Kidney (tissue), 14 donors: ENCODE data around the gene RALGPS1. TPM values are rescaled to one million over a fixed set of nuclear protein-coding genes. Genes with fewer than 3 reads are reported as not detected.
"Not testable (repeated sequence)": the region's sequence is repeated elsewhere in the genome, so short reads cannot be mapped to it uniquely, and the experiment has no call there.

ENCODE experiments used
- DNase-seq, 5 donors: peaks; one replicate each; pipeline ENCODE4 v3.0.0-alpha.2; 2013 to 2020
- FAIRE-seq: peaks from 2 replicates; lab custom pipeline; 2012; peaks lifted over from hg19 to GRCh38; lab: Jason Lieb, UNC
- H3K27ac ChIP-seq, 2 donors: one replicate each; pipeline ENCODE4 v1.7.0; 2013; ENCODE audit warnings: low read depth in 2 of 2, low read length in 2 of 2, inconsistent platforms in 1 of 2
- H3K27me3 ChIP-seq: one replicate; pipeline ENCODE4 v1.7.1; 2013; ENCODE audit warnings: low read length, inconsistent platforms; ENCODE audit not compliant: control insufficient read depth, insufficient read depth
- H3K36me3 ChIP-seq, 3 donors: one replicate each; pipeline versions ENCODE4 v1.7.0 to v1.7.1; 2013; ENCODE audit warnings: low read length in 3 of 3, control low read depth in 1 of 3, inconsistent platforms in 1 of 3; ENCODE audit not compliant: insufficient read depth in 3 of 3, control insufficient read depth in 2 of 3
- H3K4me1 ChIP-seq, 3 donors: one replicate each; pipeline versions ENCODE4 v1.7.0 to v1.7.1; 2013; ENCODE audit warnings: low read length in 3 of 3, inconsistent platforms in 1 of 3, low read depth in 1 of 3; ENCODE audit not compliant: control insufficient read depth in 2 of 3, insufficient read depth in 2 of 3
- H3K4me3 ChIP-seq, 3 donors: one replicate each; pipeline versions ENCODE4 v1.7.0 to v1.8.1; 2013; ENCODE audit warnings: low read length in 3 of 3, control low read depth in 1 of 3, inconsistent platforms in 1 of 3
- H3K9ac ChIP-seq, 3 donors: one replicate each; pipeline versions ENCODE4 v1.7.0 to v1.7.1; 2013; ENCODE audit warnings: low read length in 3 of 3, control low read depth in 1 of 3, inconsistent platforms in 1 of 3
- H3K9me3 ChIP-seq, 3 donors: one replicate each; pipeline versions ENCODE4 v1.7.0 to v1.7.1; 2013; ENCODE audit warnings: low read length in 3 of 3, control low read depth in 1 of 3, inconsistent platforms in 1 of 3; ENCODE audit not compliant: control insufficient read depth in 2 of 3, insufficient read depth in 1 of 3
- intact Hi-C: fragments of 100-400 bp; cut with DNase I; formaldehyde crosslinking; loops from one replicate; pipeline ENCODE4 v1.11.1; 2022
- polyA plus RNA-seq: library from polyadenylated mRNA; stranded (reverse); fragments of 350-450 nt; fragmentation: Illumina TruSeq; extraction: RNeasy Lipid Tissue Mini Kit (QIAGEN cat#74804); gene quantifications from one replicate; pipeline ENCODE4 v1.2.3, GENCODE V29; 2014; ENCODE audit warnings: low read depth, low replicate concordance; ENCODE audit not compliant: insufficient read depth
- total RNA-seq: library from RNA; stranded (reverse); fragmentation: NEBNext Ultra II Directional; extraction: Animal tissue kit (Norgen Biotek cat#: 25700); gene quantifications from one replicate; pipeline ENCODE4 v1.2.1, GENCODE V29; 2021
- TF ChIP-seq, protein P1 (sequence below): IDR thresholded peaks from 3 replicates; pipeline ENCODE4 v1.5.1; 2012; ENCODE audit warnings: mild to moderate bottlenecking, moderate library complexity, borderline replicate concordance; ENCODE audit not compliant: insufficient read depth; ENCODE audit errors: extremely low read depth
- donor health status: control.
- donor health status: control.
- donor health status: control.
- donor health status: control.
- donor health status: control.
- donor health status: DM: yes; HTN: yes; CAD: no.
- donor health status: Normal renal cell carcinoma (clear cell type).

RALGPS1 gene
- total and polyA plus RNA-seq, 2 donors from 2014 or later = 9.4 to 25.2 TPM

DNA sequence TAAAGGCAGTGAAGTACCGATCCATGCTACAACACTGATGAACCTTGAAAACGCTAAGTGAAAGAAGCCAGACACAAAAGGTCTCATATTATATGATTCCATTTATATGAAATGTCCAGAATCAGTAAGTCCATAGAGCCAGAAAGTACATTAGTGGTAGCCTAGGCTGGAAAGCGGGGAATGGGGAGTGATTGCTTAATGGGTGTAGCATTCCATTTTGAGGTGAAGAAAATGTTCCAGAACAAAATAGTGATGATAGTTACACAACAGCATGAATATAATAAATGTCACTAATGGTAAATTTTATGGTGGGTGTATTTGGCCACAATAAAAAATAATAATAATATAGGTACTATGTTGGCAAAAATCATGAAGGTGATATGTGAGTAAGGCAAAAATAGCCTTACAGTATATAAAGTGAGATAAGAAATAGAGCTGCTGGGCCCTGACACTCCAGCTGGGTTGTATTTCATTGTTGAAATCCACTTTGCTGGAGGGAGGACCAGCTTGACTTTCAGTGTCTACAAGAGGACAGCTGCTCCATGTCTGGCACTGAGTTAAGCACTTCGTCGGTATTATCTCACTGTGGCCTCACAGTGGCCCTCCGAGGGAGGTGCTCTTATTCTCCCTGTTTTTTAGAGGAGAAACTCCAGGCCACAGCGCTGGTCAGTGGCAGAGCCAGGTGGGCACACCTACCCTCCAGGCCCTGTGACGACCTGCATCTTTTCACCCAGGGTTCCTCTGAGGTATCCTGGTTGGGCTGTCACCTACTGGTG lies 230.3 kb downstream of the RALGPS1 start:
- Histone ChIP-seq H3K36me3 (no peaks in the 10 kb centered on the region), H3K9me3 (no peaks in the 10 kb centered on the region), H3K4me1 (peaks cover 0 to 16% (median 8%) of the 10 kb centered on the region in 3 donors), H3K27me3 (no peaks in the 10 kb centered on the region), H3K4me3 (no peak overlapping the region), H3K27ac (peak overlapping the region in 1 of 2 donors; percentile 4), H3K9ac (no peak overlapping the region)
- TF ChIP-seq, protein P1, sequence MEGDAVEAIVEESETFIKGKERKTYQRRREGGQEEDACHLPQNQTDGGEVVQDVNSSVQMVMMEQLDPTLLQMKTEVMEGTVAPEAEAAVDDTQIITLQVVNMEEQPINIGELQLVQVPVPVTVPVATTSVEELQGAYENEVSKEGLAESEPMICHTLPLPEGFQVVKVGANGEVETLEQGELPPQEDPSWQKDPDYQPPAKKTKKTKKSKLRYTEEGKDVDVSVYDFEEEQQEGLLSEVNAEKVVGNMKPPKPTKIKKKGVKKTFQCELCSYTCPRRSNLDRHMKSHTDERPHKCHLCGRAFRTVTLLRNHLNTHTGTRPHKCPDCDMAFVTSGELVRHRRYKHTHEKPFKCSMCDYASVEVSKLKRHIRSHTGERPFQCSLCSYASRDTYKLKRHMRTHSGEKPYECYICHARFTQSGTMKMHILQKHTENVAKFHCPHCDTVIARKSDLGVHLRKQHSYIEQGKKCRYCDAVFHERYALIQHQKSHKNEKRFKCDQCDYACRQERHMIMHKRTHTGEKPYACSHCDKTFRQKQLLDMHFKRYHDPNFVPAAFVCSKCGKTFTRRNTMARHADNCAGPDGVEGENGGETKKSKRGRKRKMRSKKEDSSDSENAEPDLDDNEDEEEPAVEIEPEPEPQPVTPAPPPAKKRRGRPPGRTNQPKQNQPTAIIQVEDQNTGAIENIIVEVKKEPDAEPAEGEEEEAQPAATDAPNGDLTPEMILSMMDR = no peak
- DNase-seq (peak in 2 of 5 donors; percentile 61 to 65), FAIRE-seq (no peak)
- intact Hi-C loops = no loop called here

DNA sequence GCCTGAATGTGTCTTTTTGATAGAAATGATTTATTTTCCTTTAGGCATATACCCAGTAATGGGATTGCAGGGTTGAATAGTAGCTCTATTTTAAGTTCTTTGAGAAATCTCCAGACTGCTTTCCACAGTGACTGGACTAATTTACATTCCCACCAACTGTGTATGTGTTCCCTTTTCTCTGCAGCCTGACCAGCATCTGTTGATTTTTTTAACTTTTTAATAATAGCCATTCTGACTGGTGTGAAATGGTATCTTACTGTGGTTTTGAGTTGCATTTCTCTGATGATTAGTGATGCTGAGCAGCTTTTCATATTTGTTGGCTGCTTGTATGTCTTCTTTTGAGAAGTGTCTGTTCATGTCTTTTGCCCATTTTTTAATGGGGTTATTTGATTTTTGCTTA lies 232.3 kb downstream of the RALGPS1 start:
- intact Hi-C loops, FAIRE-seq: not testable (repeated sequence)

DNA sequence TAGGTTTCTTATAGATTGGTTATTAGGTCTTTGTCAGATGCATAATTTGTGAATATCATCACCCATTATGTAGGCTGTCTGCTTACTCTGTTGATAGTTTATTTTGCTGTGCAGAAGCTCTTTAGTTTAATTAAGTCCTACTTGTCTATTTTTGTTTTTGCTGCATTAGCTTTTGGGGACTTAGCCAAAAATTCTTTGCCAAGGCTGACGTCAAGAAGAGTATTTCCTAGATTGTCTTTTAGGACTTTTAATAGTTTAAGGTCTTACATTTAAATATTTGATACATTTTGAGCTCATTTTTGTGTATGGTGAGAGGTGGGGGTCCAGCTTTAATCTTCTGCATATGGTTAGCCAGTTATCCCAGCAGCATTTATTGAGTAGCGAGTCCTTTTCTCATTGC lies 232.7 kb downstream of the RALGPS1 start:
- intact Hi-C loops = no loop called here
- no peaks in the 10 kb centered on the region for H3K27me3 ChIP-seq
- H3K4me3 ChIP-seq = no peak overlapping the region
- H3K9me3 ChIP-seq = no peaks in the 10 kb centered on the region
- peaks cover 0 to 11% (median 4%) of the 10 kb centered on the region in 3 donors for H3K4me1 ChIP-seq
- H3K9ac ChIP-seq = no peak overlapping the region
- no peaks in the 10 kb centered on the region for H3K36me3 ChIP-seq
- H3K27ac ChIP-seq = no peak overlapping the region
- FAIRE-seq (no peak), DNase-seq (no peak)
- TF ChIP-seq, protein P1 = no peak

More for the DNA sequence above, 232.3 kb downstream of the RALGPS1 start:
- not testable (repeated sequence) for H3K9ac ChIP-seq, H3K36me3 ChIP-seq, H3K9me3 ChIP-seq, H3K27ac ChIP-seq, H3K4me3 ChIP-seq, DNase-seq, H3K27me3 ChIP-seq
- peaks cover 0 to 15% (median 8%) of the 10 kb centered on the region in 3 donors for H3K4me1 ChIP-seq

DNA sequence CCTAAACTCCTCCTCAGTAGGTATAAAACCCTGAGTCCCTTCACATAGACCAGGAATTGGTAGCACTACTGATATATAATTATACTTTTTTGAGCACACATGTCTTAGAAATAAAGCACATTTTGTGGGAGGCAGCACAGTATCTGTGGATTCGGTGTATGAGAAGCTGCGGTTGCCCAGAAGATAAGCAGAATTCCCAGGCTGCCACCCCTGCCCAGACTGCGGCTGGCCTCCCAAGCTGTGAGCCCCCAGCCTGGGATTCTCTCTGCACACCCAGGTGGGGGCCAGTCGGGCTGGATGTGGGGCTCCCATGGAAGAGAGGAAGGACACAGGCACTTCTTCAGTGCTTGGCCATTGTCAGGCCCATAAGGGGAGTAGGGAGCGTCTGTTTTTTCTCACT lies 233.4 kb downstream of the RALGPS1 start:
- Histone ChIP-seq H3K4me3 (no peak overlapping the region), H3K9me3 (no peaks in the 10 kb centered on the region), H3K4me1 (peaks cover 0 to 3% (median 2%) of the 10 kb centered on the region in 3 donors), H3K36me3 (no peaks in the 10 kb centered on the region), H3K27ac (no peak overlapping the region), H3K9ac (no peak overlapping the region), H3K27me3 (no peaks in the 10 kb centered on the region)
- TF ChIP-seq, protein P1 = no peak
- intact Hi-C loops = no loop called here
- FAIRE-seq (no peak), DNase-seq (no peak)
